ENCODE results near the gene ARMC6. TPM values are rescaled to one million over a fixed set of nuclear protein-coding genes. Genes with fewer than 3 reads are reported as not detected.

The ARMC6 gene
- total and polyA plus RNA-seq, 2 experiments from 2014 or later, result 40.9 to 112 TPM

DNA sequence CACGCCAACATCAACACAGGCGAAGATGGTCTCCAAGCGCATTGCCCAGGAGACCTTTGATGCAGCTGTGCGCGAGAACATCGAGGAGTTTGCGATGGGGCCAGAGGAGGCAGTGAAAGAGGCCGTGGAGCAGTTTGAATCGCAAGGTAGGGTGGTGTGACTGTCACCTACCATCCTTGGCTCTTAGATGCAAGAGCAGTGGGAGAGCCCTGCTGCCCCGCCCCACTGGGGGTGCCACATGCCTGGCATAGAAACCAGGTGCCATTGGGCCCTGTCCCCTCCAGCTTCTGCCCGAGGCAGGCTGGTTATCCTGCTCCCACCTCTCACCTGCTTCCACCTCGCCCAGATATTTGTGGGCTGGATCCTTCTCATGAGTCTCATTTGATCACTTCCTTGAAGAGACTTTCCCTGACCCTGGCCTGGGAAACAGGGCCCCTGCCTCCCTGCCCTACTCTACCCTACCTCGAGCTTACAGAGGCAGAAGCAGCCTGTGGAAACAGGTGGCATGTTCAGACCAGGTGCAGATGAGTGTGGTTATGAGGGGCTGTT is 9.4 kb downstream of the ARMC6 start:
- Histone ChIP-seq H4K20me1 (replicated peaks; ENCODE audit: insufficient read depth) (peaks cover 40% of the 10 kb centered on the region), H3K4me3 (no peak overlapping the region), H2AFZ (no peak overlapping the region), H3K27ac (ENCODE audit: low read depth) (no peak overlapping the region), H3K9me2 (ENCODE audit: insufficient read depth) (no peaks in the 10 kb centered on the region), H3K4me2 (no peak overlapping the region), H3K27me3 (ENCODE audit: insufficient read depth) (no peaks in the 10 kb centered on the region), H3F3A (replicated peaks; ENCODE audit: low read depth) (no peaks in the 10 kb centered on the region), H3K79me2 (replicated peaks; ENCODE audit: insufficient read depth) (peaks cover 46% of the 10 kb centered on the region), H3K36me3 (ENCODE audit: insufficient read depth) (peaks cover 25% of the 10 kb centered on the region), H3K4me1 (ENCODE audit: insufficient read depth) (no peaks in the 10 kb centered on the region)
- H3K9me3 Mint-ChIP-seq, result peaks cover 10% of the 10 kb centered on the region; the same call in 2 of the 3 replicates
- no peak overlapping the region for H3K4me3 Mint-ChIP-seq
- H3K36me3 Mint-ChIP-seq (ENCODE audit: low read depth), result peaks cover 59% of the 10 kb centered on the region
- no peaks in the 10 kb centered on the region for H3K27me3 Mint-ChIP-seq (ENCODE audit: insufficient read depth, low read depth, poor library complexity)
- TF ChIP-seq, protein P1, sequence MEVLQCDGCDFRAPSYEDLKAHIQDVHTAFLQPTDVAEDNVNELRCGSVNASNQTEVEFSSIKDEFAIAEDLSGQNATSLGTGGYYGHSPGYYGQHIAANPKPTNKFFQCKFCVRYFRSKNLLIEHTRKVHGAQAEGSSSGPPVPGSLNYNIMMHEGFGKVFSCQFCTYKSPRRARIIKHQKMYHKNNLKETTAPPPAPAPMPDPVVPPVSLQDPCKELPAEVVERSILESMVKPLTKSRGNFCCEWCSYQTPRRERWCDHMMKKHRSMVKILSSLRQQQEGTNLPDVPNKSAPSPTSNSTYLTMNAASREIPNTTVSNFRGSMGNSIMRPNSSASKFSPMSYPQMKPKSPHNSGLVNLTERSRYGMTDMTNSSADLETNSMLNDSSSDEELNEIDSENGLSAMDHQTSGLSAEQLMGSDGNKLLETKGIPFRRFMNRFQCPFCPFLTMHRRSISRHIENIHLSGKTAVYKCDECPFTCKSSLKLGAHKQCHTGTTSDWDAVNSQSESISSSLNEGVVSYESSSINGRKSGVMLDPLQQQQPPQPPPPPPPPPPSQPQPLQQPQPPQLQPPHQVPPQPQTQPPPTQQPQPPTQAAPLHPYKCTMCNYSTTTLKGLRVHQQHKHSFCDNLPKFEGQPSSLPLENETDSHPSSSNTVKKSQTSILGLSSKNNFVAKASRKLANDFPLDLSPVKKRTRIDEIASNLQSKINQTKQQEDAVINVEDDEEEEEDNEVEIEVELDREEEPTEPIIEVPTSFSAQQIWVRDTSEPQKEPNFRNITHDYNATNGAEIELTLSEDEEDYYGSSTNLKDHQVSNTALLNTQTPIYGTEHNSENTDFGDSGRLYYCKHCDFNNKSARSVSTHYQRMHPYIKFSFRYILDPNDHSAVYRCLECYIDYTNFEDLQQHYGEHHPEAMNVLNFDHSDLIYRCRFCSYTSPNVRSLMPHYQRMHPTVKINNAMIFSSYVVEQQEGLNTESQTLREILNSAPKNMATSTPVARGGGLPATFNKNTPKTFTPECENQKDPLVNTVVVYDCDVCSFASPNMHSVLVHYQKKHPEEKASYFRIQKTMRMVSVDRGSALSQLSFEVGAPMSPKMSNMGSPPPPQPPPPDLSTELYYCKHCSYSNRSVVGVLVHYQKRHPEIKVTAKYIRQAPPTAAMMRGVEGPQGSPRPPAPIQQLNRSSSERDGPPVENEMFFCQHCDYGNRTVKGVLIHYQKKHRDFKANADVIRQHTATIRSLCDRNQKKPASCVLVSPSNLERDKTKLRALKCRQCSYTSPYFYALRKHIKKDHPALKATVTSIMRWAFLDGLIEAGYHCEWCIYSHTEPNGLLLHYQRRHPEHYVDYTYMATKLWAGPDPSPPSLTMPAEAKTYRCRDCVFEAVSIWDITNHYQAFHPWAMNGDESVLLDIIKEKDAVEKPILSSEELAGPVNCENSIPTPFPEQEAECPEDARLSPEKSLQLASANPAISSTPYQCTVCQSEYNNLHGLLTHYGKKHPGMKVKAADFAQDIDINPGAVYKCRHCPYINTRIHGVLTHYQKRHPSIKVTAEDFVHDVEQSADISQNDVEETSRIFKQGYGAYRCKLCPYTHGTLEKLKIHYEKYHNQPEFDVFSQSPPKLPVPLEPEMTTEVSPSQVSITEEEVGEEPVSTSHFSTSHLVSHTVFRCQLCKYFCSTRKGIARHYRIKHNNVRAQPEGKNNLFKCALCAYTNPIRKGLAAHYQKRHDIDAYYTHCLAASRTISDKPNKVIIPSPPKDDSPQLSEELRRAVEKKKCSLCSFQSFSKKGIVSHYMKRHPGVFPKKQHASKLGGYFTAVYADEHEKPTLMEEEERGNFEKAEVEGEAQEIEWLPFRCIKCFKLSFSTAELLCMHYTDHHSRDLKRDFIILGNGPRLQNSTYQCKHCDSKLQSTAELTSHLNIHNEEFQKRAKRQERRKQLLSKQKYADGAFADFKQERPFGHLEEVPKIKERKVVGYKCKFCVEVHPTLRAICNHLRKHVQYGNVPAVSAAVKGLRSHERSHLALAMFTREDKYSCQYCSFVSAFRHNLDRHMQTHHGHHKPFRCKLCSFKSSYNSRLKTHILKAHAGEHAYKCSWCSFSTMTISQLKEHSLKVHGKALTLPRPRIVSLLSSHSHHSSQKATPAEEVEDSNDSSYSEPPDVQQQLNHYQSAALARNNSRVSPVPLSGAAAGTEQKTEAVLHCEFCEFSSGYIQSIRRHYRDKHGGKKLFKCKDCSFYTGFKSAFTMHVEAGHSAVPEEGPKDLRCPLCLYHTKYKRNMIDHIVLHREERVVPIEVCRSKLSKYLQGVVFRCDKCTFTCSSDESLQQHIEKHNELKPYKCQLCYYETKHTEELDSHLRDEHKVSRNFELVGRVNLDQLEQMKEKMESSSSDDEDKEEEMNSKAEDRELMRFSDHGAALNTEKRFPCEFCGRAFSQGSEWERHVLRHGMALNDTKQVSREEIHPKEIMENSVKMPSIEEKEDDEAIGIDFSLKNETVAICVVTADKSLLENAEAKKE (CRISPR knock-in tag; IDR thresholded peaks at IDR 0.05), result no peak
- TF ChIP-seq ZNF331 (CRISPR knock-in tag; IDR thresholded peaks at IDR 0.05; ENCODE audit: low read depth) (no peak), JUNB (IDR thresholded peaks at IDR 0.05; ENCODE audit: unreplicated experiment) (no peak), ZNF114 (CRISPR knock-in tag; IDR thresholded peaks at IDR 0.05) (no peak), STAT1 (IDR thresholded peaks at IDR 0.05; ENCODE audit: unreplicated experiment) (no peak), POLR2AphosphoS5 (IDR thresholded peaks at IDR 0.05; ENCODE audit: low read depth) (no peak), NANOG (IDR thresholded peaks at IDR 0.05; ENCODE audit: borderline replicate concordance) (no peak), EZH2 (IDR thresholded peaks at IDR 0.05; ENCODE audit: low read depth, unreplicated experiment) (no peak), CREB1 (CRISPR knock-in tag; IDR thresholded peaks at IDR 0.05; ENCODE audit: low read depth) (no peak), EZH2phosphoT487 (IDR thresholded peaks at IDR 0.05; ENCODE audit: unreplicated experiment) (no peak)
- TF ChIP-seq, protein P2, sequence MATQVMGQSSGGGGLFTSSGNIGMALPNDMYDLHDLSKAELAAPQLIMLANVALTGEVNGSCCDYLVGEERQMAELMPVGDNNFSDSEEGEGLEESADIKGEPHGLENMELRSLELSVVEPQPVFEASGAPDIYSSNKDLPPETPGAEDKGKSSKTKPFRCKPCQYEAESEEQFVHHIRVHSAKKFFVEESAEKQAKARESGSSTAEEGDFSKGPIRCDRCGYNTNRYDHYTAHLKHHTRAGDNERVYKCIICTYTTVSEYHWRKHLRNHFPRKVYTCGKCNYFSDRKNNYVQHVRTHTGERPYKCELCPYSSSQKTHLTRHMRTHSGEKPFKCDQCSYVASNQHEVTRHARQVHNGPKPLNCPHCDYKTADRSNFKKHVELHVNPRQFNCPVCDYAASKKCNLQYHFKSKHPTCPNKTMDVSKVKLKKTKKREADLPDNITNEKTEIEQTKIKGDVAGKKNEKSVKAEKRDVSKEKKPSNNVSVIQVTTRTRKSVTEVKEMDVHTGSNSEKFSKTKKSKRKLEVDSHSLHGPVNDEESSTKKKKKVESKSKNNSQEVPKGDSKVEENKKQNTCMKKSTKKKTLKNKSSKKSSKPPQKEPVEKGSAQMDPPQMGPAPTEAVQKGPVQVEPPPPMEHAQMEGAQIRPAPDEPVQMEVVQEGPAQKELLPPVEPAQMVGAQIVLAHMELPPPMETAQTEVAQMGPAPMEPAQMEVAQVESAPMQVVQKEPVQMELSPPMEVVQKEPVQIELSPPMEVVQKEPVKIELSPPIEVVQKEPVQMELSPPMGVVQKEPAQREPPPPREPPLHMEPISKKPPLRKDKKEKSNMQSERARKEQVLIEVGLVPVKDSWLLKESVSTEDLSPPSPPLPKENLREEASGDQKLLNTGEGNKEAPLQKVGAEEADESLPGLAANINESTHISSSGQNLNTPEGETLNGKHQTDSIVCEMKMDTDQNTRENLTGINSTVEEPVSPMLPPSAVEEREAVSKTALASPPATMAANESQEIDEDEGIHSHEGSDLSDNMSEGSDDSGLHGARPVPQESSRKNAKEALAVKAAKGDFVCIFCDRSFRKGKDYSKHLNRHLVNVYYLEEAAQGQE (IDR thresholded peaks at IDR 0.05; ENCODE audit: unreplicated experiment), result no peak
- TF ChIP-seq, protein P3, sequence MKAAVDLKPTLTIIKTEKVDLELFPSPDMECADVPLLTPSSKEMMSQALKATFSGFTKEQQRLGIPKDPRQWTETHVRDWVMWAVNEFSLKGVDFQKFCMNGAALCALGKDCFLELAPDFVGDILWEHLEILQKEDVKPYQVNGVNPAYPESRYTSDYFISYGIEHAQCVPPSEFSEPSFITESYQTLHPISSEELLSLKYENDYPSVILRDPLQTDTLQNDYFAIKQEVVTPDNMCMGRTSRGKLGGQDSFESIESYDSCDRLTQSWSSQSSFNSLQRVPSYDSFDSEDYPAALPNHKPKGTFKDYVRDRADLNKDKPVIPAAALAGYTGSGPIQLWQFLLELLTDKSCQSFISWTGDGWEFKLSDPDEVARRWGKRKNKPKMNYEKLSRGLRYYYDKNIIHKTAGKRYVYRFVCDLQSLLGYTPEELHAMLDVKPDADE (IDR thresholded peaks at IDR 0.05), result no peak
- TF ChIP-seq, protein P4, sequence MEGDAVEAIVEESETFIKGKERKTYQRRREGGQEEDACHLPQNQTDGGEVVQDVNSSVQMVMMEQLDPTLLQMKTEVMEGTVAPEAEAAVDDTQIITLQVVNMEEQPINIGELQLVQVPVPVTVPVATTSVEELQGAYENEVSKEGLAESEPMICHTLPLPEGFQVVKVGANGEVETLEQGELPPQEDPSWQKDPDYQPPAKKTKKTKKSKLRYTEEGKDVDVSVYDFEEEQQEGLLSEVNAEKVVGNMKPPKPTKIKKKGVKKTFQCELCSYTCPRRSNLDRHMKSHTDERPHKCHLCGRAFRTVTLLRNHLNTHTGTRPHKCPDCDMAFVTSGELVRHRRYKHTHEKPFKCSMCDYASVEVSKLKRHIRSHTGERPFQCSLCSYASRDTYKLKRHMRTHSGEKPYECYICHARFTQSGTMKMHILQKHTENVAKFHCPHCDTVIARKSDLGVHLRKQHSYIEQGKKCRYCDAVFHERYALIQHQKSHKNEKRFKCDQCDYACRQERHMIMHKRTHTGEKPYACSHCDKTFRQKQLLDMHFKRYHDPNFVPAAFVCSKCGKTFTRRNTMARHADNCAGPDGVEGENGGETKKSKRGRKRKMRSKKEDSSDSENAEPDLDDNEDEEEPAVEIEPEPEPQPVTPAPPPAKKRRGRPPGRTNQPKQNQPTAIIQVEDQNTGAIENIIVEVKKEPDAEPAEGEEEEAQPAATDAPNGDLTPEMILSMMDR (conservative IDR thresholded peaks at IDR 0.05; ENCODE audit: low read depth in 2 of 2), result no peak
- H3K27ac Mint-ChIP-seq, result no peak overlapping the region
- no peaks in the 10 kb centered on the region for H3K4me1 Mint-ChIP-seq
- DNase-seq (ENCODE audit: low spot score), result no peak
- ATAC-seq, result no peak
